ENCODE data around the gene CAPZB.

DNA sequence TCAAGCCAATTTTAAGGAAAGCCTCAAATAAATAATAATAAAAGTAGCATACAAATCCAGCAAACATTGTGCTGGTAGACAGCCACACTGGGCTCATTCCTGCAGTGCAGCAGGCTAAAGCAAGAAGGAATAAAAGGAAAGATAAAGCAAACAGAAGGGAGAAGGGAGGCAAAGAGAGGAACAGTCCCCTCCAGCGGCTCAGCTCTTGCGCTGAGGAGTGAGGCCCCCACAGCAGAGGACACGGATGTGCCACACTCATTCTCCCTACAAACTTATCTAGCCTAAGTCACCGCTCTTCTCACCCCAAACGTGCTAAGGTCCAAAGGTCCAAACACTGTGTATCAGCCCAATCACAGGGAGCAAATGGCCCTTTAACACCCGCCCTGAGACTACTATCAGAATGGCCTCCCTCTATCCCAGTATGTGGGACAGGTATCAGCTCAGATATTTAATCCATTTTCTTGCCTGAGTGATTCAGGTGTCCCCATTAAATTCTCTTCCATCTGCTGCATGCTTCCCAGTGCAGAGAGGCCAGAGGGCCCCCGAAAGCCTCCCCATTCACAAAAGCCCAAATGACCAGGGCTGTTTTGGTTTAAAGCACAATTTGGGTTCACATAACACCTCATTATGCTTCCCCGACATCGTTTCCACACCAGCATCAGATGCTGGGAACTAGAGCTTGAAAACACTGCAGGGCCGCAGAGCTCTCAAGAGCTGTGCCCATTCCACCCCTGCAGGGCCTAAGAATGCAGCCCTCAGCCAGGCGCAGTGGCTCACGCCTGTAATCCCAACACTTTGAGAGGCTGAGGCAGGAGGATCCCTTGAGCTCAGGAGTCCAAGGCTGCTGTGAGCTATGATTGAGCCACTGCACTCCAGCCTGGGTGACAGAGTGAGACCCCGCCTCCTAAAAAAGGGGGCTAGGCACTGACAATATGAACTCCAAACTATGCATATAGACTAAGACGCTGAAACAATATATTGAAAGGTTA is 17.8 kb downstream of the CAPZB start:
- TF ChIP-seq, protein P1, sequence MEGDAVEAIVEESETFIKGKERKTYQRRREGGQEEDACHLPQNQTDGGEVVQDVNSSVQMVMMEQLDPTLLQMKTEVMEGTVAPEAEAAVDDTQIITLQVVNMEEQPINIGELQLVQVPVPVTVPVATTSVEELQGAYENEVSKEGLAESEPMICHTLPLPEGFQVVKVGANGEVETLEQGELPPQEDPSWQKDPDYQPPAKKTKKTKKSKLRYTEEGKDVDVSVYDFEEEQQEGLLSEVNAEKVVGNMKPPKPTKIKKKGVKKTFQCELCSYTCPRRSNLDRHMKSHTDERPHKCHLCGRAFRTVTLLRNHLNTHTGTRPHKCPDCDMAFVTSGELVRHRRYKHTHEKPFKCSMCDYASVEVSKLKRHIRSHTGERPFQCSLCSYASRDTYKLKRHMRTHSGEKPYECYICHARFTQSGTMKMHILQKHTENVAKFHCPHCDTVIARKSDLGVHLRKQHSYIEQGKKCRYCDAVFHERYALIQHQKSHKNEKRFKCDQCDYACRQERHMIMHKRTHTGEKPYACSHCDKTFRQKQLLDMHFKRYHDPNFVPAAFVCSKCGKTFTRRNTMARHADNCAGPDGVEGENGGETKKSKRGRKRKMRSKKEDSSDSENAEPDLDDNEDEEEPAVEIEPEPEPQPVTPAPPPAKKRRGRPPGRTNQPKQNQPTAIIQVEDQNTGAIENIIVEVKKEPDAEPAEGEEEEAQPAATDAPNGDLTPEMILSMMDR (IDR thresholded peaks at IDR 0.05): no peak
- no peak for TF ChIP-seq POLR2A (IDR thresholded peaks at IDR 0.05)
- no peak for TF ChIP-seq POLR2AphosphoS5 (IDR thresholded peaks at IDR 0.05)

Data from transverse colon (tissue), 4 donors.